Ramos (cell line): ENCODE results near the gene ANKRD13D.

ENCODE experiments used
- in situ Hi-C: fragments of 300-500 bp; cut with MboI; formaldehyde crosslinking; loops from one replicate; pipeline ENCODE4 v1.14.3; 2022; ENCODE audit warnings: low sequenced_read_pairs; ENCODE audit not compliant: unreplicated experiment

Gene ANKRD13D

DNA sequence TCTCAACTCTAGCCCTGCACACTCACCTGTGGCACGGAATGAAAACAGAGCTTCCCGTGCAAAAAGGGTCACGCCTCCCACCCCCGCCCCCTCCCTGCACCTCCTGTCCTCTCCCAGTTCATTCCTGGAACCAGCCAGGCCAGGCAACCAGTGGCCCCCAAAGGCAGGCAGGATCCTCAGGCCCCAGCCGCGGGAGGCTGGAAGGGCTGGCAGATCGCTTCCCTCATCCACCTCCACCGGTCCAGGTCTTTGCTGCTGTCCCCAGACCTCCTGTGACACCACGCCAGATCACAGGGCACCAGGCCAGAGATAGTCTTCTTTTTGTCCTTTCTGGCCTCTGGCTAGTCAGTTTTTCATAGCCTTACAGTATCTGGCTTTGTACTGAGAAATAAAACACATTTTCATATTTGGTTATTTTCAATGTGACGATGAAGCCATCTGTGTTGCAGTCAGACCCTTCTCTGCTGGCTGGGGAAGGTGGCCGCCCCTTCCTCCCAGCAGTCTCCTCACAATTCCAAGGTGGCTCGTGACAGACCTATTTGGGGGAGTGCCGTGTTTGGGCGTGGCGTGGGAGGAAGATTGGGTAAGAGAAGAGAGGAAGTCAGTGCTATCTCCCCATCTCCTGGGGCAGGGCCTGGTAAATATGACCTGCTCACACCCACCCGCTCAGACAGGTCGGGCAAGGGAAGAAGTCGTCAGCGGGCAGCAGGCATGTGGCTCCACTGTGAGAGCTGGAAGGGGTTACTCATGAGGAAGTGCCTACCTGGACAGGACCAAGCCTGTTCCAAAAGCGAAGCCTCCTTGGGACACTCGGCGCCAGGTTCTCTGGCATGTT is 23.3 kb downstream of the ANKRD13D start:
- in situ Hi-C loops: loop anchor here (5.0 to 10.0 kb wide), 2 partner anchors 50 to 228 kb away; no protein-coding TSS in a partner anchor

DNA sequence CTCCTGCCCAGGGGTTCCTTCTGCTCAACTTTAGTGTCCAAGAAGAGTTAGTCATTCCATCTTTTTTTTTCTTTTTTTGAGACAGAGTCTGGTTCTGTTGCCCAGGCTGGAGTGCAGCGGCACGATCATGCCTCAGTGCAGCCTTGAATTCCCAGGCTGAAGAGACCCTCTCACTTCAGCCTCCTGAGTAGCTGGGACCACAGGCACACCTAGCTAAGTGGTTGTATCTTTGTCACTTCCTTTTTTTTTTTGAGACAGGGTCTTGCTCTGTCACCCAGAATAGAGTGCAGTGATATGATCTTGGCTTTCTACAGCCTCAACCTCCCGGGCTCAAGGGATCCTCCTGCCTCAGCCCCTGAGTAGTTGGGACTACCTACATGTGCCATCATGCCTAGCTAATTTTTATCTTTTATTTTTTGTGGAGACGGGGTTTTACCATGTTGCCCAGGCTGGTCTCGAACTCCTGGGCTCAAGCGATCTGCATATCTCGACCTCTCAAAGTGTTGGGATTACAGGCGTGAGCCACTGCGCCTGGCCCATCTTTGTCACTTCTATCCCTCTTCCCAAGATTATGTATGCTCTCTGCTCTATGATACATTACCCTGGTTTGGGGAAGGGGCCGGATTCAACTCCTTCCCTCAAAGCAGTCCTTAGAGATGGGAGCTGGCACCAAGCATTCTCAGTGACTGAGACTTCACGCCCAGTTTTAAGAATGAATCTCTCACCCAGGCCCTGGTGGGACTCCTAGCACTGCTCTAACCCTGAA is 24.2 kb downstream of the ANKRD13D start:
- in situ Hi-C loops: loop anchor here (5.0 to 10.0 kb wide), 2 partner anchors 51 to 229 kb away; no protein-coding TSS in a partner anchor

DNA sequence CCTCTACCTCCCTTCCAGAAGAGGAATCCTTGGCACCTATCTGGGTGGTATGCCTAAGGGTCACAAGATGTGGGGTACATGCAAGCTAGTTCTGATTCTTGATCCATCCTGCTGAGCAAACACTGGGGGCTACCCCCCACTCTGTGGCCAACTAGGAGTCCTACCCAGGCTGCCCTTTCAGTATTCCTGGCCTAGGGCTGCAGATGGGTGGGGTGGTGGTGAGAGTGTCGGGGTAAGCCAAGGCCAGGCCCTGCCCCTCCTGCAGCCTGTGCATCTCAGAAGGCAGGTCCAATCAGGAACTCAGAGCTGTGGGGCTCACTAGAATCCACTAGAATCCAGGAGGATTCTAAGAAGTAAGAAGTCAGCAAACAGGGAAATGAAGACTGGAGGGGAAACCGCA is 25.1 kb downstream of the ANKRD13D start:
- in situ Hi-C loops: loop anchor here (5.0 to 10.0 kb wide), 2 partner anchors 52 to 229 kb away; no protein-coding TSS in a partner anchor

DNA sequence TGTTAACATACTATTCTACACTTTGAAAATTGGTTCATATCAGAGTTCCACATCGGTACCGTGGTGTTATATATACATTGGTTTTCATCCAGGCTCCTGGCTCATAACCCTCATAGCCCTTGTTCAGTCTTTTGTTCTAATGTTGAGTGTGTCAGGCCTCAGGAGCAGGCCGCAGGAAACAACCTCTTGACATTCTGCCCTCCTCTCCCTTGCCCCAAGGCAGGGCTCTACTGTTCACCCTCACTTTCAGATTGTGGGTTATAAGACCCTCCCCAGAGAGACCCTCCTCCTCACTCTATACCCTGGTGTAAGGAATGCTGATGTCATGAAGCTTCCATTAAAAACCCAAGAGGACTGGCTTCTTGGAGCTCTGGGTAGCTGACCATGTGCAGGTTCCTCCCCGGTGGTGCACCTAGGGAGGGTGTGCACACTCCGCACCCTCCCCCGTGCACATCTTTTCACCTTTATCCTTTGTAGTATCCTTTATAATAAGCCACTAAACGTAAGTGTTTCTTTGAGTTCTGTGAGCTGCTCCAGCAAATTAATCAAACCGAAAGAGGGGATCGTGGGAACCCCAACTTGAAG is 26.3 kb downstream of the ANKRD13D start:
- in situ Hi-C loops: loop anchor here (10.0 kb wide), 1 partner anchor 231 kb away; no protein-coding TSS in a partner anchor

DNA sequence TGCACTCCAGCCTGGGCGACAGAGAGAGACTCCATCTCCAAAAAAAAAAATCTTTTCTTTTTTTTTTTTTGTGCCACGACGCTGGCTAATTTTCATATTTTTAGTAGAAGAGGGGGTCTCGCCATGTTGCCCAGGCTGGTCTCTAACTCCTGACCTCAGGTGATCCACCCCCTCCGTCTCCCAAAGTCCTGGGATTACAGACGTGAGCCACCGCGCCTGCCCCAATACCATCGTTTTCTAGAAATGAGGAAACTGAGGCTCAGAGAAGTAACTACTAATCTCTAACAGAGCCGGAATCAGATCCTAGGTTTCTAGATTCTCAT is 27.7 kb downstream of the ANKRD13D start:
- in situ Hi-C loops: loop anchor here (10.0 kb wide), 1 partner anchor 232 kb away; no protein-coding TSS in a partner anchor

DNA sequence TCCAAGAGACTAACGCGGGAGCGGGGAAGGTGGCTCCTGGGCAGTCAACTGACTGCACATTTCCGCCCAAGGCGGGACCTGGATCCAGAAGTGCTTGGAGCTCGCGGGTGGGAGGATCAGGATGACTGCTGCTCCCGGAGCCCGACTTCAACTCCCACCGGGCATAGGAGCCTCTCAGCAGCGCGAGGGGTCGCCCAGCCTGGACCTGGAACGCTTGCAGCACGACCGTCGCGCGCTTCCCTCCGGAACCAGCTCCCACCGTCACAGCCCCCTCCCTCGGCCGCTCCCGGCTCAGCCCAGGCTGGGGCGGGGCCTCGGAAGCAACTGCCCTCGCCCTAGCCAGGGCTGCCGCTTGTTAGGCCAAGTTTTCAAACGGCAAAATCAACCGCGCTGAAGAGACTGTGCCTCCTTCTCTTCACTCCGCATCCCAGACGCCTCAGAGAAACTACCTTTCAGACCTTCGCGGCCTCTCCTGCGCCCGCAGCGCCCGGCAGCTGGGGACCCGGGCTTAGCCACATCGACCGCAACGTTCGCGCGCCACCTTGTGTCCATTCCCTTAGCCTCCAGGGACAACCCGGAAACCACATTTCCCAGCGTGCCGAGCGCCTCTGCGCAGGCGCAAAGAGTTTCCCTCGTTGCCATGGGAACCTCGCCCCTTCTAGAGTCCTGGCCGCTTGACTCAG is 28.2 kb downstream of the ANKRD13D start:
- in situ Hi-C loops: loop anchor here (10.0 kb wide), 1 partner anchor 233 kb away; no protein-coding TSS in a partner anchor

DNA sequence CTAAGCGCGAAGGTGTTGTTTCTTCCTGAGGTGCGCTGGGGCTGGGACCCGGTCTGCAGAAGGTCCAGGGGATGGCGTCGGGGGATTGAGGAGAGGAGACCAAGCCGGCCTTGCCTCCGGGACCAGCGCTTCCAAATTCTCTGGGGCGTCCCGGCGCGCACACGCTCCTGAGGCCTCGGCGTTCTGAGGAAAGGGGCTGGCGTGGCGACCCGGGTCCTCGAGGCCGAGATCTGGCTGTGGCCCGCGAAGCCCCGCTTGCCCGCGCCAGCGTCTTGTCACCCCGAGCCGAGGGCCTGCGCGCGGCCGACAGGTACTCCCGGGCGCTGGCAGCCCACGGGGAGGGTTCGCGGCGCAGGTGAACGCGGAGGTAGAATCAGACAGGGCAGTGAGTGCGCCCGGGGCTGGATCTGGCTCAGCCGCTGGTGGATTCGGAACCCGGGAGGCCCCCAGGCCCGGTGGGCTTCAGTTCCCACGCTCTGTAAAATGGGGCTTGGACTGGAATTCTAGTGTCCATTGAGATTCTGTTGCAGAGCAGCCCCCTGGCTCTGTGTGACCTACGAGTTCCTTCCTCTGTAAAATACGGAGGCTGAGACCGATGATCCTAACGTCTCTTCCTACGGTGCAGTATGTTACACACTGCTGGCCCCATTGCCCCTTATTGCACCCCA is 28.9 kb downstream of the ANKRD13D start:
- in situ Hi-C loops: loop anchor here (10.0 kb wide), 1 partner anchor 233 kb away; no protein-coding TSS in a partner anchor

DNA sequence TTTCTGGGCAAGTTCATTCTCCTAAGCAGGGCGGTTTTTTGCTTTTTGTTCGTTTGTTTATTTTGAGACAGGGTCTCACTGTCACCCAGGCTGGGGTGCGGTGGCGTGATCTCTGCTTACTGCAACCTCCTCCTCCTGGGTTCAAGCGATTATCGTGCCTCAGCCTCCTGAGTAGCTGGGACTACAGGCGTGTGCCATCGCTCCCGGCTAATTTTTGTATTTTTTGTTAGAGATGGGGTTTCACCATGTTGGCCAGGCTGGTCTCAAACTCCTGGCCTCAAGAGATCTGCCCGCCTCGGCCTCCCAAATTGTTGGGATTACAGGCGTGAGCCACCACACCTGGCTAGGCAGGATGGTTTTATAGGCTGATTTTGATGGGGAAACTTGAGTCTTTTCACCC is 29.8 kb downstream of the ANKRD13D start:
- in situ Hi-C loops: loop anchor here (10.0 kb wide), 1 partner anchor 234 kb away; no protein-coding TSS in a partner anchor

DNA sequence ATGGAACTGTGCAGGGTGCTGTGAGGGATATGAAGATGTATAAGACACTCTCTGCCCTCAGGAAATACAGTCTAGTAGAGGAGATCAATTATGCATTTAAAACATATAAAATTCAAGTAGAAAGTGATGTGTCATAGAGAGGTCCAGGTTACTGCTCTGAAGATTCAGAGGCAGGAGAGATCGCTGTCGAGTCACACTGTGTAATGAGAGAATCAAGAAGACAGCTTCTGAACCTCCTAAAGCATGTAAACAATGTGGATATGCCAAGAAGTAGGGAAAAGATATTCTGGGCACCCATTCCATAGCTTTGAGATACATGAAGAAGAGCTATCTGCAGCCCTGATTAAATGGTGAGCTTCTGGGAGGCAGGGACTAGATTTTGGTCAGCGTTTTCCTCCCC is 30.9 kb downstream of the ANKRD13D start:
- in situ Hi-C loops: no loop called here

DNA sequence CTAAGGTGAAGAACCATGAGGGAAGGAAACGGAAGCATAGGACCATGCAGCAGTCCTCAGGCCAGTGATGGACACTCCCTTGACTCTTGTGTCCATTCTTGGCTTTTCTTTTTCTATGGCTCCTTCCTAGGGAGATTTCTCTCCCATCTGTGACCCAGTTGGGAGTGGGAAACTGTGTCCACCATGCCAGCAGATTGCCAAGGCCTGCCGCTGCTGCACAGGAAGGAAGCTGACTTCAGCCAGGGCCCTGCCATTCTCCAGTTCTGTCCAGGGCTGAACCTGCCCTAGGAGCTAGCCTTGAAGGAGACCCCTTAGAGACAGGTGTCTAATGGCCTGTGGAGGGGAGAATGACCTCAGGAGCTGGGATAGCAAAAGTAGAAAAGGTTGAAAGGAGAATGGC is 31.6 kb downstream of the ANKRD13D start:
- in situ Hi-C loops: no loop called here

DNA sequence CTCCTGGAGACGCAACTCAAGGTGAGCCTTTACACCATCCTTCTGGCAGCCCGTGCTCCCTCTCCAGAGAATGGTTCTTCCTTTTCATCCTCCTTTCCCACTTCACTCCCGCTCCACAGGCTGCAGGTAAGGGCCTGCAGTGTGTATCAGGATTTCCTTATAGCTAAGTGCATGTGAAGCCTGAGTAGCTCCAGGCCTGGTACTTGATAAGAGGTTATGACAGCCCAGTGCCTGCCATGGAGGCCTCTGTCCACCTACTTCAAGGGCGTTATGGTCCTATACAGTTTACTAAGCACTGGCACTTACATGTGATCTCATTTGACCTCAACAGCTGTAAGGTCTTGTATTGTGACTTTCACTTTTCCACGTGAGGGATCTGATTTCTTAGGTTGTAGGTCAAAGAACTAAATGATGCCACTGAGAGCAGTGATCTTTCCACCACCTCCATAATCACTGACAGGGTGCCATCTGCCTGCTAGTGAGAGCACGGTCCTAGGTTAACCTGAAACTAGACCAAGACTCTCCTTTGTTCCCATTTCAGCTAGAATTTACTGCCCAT is 32.3 kb downstream of the ANKRD13D start:
- in situ Hi-C loops: no loop called here

DNA sequence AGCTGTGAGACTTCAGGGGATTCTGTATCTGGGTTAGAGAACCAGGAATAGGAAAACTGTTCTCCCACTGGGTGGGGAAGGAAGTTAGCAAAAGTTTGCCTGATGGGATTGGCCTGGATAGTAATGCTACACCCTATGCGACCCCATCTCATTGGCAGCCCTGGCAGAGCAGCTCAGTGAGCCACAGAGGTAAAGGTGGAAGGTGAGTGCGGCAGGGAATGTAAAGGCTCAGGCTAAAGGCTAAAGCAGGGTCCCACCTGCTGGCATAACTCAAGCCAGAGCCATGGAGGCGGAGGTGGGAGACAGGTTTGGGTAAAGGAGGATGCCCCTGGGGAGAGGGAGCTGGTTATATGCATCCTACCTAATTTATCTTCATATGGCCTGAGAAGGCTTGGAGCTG is 32.9 kb downstream of the ANKRD13D start:
- in situ Hi-C loops: no loop called here

DNA sequence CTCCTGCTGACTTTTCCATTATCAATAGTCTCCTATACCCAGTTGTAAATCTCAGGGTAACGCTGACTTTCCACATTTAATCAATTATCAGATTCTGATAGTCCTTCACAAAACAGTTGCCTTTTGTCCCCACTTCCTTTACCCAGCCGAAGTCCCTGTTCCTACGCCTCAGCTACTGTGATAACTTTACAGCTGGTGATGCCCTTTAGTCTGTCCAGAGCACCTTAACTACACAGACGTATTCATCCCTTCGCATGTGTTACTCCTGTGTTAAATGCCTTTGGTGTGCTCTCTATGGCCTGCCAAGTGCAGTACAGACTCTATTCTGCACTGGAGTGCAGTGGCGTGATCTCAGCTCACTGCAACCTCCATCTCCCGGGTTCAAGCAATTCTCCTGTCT is 34.4 kb downstream of the ANKRD13D start:
- in situ Hi-C loops: no loop called here

DNA sequence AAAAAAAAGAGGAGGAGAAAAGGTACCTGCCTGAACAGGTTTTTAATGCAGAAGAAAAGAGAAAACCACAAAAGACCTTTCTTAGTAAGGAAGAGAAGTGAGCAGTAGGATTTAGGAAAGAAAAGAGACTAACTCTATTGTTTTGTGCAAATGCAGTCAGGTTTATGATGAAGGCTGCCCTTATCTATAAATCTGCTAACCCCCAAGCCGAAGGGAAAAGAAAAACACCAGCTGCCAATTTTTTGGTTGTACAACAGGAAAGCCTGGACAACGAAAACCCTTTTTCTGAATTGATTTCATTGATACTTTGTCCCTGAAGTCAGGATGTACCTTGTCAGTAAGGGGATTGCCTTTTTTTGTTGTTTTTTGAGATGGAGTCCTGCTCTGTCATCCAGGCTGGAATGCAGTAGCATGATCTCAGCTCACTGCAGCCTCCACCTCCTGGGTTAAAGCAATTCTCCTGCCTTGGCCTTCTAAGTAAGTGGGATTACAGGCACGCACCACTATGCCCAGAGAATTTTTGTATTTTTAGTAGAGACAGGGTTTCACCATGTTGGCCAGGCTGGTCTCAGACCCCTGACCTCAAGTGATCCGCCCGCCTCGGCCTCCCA is 43.1 kb downstream of the ANKRD13D start:
- in situ Hi-C loops: no loop called here

DNA sequence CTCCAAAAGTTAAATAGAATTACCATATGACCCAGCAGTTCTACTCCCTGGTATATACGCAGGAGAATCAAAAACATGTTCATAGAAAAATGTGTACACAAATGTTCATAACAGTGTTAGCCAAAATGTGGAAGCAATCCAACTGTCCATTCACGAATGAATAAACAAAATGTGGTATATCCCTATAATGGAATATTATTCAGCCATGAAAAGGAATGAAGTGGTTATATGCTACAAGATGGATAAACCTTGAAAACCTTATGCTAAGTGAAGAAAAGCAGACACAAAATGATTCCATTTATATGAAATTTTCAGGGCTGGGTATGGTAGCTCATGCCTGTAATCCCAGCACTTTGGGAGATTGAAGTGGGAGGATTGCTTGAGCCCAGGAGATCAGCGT is 48.2 kb downstream of the ANKRD13D start:
- in situ Hi-C loops: no loop called here

DNA sequence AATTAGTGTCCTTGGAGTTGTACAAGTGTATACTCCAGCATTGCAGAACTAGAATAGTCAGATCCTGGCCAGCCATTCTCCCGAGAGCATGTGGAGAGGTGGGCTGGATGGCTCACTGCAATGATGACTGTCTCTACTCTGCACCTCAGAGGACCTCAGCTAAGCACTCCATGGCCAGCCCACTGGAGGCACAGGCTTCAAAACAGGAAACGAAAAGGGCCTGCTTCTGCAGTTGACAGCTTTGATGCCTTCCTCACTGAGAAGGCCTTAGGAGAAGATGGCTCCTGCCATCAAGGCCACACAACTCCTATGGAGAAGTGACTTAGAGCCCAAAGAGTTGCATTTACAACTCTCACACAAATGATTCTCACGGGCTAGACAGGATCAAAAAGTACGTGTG is 55.2 kb downstream of the ANKRD13D start:
- in situ Hi-C loops: no loop called here

DNA sequence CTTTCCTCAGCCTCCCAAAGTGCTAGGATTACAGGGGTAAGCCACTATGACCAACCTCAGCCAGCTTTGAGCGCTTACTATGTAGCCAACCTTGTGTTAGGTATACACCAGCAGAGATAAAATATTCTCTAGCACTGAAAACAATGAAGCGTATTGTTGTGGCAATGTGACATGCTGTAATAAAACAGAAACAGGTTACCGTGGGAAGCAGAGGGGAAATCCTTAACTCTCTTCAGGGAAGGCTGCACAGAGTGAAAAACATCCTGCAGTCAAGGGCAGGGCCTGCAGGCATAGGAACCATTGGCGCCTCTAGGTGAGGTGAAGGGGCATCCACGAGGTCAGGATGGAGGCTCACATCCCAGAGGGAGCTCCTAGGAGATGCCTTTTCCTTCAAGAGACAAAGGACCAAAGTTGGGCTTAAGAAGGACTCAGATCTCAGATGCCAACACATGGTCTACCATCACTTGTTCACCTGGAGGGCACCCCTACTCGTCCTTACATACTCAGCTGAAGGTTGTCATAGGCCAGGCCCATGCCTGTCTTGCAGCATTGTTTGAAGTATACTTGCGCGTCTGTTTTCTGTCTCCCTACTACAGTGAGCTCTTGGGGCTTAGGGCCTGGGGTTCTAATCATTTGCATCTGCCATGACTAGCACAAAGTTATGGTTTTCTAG is 56.3 kb downstream of the ANKRD13D start:
- in situ Hi-C loops: no loop called here
